Gastroesophageal sphincter (tissue), 4 donors: ENCODE measurements around the gene CXXC1. TPM values are rescaled to one million over a fixed set of nuclear protein-coding genes. Genes with fewer than 3 reads are reported as not detected.
A peak's percentile ranks its signal among the peaks of the same experiment; 100 is the strongest.

Experiments used
- ATAC-seq: fragments of 150-250 bp; one replicate; pipeline ENCODE4 v1.9.1; 2016; ENCODE audit warnings: mild to moderate bottlenecking, moderate library complexity
- H3K27ac ChIP-seq, 4 donors: fragments of 200-600 bp; sonication (generic) in 3 of 4; 1 replicate in 3 of 4; 2 replicates in 1 of 4; pipeline ENCODE4 v1.5.1; 2016 to 2019
- H3K27me3 ChIP-seq: fragments of 200-600 bp; sonication (generic); one replicate; pipeline ENCODE4 v1.5.1; 2019
- H3K36me3 ChIP-seq, 2 donors: fragments of 200-600 bp; sonication (generic); one replicate each; pipeline ENCODE4 v1.5.1; 2019; ENCODE audit warnings: control low read depth in 1 of 2
- H3K4me1 ChIP-seq, 3 donors: fragments of 200-600 bp; sonication (generic); 1 replicate in 2 of 3; 2 replicates in 1 of 3; pipeline ENCODE4 v1.5.1; 2016 to 2019; ENCODE audit warnings: control low read depth in 2 of 3
- H3K4me3 ChIP-seq, 2 donors: fragments of 200-600 bp; sonication (generic); one replicate each; pipeline ENCODE4 v1.5.1; 2019; ENCODE audit warnings: mild to moderate bottlenecking in 1 of 2, moderate library complexity in 1 of 2
- H3K9me3 ChIP-seq, 3 donors: fragments of 200-600 bp; sonication (generic); one replicate each; pipeline ENCODE4 v1.5.1; 2017 to 2019; ENCODE audit warnings: control low read depth in 2 of 3
- EP300 ChIP-seq: sonication (generic); formaldehyde crosslinking; IDR thresholded peaks from one replicate; pipeline ENCODE4 v1.6.1; 2017; ENCODE audit warnings: antibody characterized with exemption, mild to moderate bottlenecking
- POLR2A ChIP-seq, 2 donors: fragments of 450-650 bp; IDR thresholded peaks; one replicate each; pipeline ENCODE4 v1.6.1; 2017; ENCODE audit warnings: antibody characterized with exemption in 2 of 2, mild to moderate bottlenecking in 2 of 2, moderate library complexity in 1 of 2
- POLR2AphosphoS5 ChIP-seq: sonication (generic); formaldehyde crosslinking; IDR thresholded peaks from one replicate; pipeline ENCODE4 v1.6.1; 2017; ENCODE audit warnings: antibody characterized with exemption
- WGBS, 2 donors: methylation state at CpG; one replicate each; pipeline ENCODE4 v1.1.5; 2018; ENCODE audit warnings: low coverage in 1 of 2; 5-methylcytosine and 5-hydroxymethylcytosine counted together
- total RNA-seq, 4 donors: library from RNA; depleted of rRNA; stranded (reverse); fragments of >200 nt; gene quantifications; one replicate each; pipeline ENCODE4 v1.1.0, GENCODE V29; 2016
- TF ChIP-seq, protein P1 (sequence below), 4 experiments: fragments of 200-600 bp in 2 of 4; fragments of 450-650 bp in 2 of 4; sonication (generic) in 1 of 4; IDR thresholded peaks; one replicate each; pipeline ENCODE4 v1.5.1; 2017 to 2019; ENCODE audit warnings: antibody characterized with exemption in 4 of 4, mild to moderate bottlenecking in 2 of 4, moderate library complexity in 2 of 4

CXXC1 gene
- 10 to 100 TPM; 44.4 to 54.9 (median 51.5) TPM for total RNA-seq

DNA sequence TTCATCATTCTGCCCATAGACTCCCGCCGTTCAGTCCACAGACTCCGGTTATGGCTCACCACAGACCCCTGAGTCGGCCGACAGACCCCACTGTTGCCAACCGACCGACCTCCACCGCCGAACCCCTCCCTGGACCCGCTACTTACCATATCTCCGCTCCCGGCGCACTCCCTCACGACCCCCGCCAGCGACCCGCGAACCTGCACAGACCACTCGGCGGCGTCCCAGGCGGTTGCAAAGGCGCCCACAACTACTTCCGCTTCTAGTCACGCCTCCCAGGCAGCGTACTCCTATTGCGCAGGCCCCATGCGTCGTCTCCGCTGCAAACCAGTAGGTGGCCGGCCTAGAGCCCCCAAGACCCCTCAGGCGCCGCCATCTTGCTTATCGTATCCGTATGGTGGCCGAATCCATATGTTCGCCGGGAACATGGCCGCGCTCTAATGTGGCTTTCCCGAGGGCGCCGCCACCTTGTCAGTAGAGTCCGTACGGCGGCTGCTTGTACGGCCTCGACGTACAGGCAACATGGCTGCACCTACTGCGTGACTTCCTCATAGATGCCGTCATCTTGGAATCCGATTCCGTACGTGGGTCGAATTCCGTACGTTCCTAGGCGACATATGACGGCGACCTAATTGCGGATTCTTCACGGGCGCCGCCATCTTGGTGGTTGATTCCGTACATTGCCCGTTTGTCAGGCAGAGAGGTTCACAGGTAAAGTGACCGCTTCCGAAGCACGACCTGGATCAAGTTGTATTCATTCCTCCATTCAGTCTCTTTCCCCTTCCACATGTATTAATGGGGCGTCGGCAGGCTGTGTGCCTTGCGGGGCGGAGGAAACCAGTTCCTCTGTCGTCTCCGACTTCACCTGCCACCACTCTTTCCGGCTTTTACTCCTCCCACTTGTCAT, at the start of gene CXXC1:
Gene CXXC1 (minus strand): TSS at position 252 of the 907 bp plus-strand sequence. CDS start 103 bp downstream, at position 149.
- 0% methylated on average over 9 to 35 of the region's 76 CpGs for WGBS, 2 donors
- peak within 1 kb of the TSS; percentile 52 to 77 for H3K4me3 ChIP-seq
- ATAC-seq: peak; percentile 96
- peaks cover 0 to 20% (median 0%) of the 10 kb centered on the region in 3 donors for H3K4me1 ChIP-seq
- H3K27me3 ChIP-seq: no peaks in the 10 kb centered on the region
- TF ChIP-seq POLR2A (IDR thresholded peaks at IDR 0.05) (peak in 1 of 2 donors; percentile 32), EP300 (no peak), POLR2AphosphoS5 (peak; percentile 82)
- TF ChIP-seq, protein P1, sequence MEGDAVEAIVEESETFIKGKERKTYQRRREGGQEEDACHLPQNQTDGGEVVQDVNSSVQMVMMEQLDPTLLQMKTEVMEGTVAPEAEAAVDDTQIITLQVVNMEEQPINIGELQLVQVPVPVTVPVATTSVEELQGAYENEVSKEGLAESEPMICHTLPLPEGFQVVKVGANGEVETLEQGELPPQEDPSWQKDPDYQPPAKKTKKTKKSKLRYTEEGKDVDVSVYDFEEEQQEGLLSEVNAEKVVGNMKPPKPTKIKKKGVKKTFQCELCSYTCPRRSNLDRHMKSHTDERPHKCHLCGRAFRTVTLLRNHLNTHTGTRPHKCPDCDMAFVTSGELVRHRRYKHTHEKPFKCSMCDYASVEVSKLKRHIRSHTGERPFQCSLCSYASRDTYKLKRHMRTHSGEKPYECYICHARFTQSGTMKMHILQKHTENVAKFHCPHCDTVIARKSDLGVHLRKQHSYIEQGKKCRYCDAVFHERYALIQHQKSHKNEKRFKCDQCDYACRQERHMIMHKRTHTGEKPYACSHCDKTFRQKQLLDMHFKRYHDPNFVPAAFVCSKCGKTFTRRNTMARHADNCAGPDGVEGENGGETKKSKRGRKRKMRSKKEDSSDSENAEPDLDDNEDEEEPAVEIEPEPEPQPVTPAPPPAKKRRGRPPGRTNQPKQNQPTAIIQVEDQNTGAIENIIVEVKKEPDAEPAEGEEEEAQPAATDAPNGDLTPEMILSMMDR (IDR thresholded peaks at IDR 0.05): peak in 3 of 4 experiments; percentile 57 to 72 (median 67)
- H3K27ac ChIP-seq: peak within 1 kb of the TSS; percentile 61 to 96 (median 90)
- H3K36me3 ChIP-seq: peaks cover 0 to 34% of the 10 kb centered on the region in 2 donors
- H3K9me3 ChIP-seq: no peaks in the 10 kb centered on the region

DNA sequence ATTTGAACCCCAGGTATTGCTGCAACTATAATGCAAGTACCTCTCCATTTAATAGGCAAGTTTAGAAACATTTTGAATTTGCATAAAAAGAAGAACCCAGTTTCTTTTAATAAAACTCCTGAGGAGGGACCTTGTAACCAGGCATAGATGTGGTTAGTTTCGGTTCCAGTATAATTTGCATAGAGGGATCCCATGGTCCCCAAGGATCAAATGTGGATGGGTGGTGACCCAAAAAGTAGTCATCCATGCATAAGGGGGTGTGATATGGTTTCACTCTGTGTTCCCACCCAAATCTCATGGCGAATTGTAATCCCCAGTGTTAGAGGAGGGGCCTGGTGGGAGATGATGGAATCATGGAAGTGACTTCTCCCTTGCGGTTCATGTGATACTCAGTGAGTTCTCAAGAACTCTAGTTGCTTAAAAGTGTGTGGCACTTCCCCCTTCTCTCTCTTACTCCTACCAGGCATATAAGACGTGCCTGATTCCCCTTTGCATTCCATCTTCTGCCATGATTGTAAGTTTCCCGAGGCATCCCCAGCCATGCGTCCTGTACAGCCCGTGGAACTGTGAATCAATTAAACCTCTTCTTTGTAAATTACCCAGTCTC, 47.2 kb upstream of the CXXC1 start:
- H3K4me1 ChIP-seq: no peaks in the 10 kb centered on the region
- no peaks in the 10 kb centered on the region for H3K36me3 ChIP-seq
- peaks cover 0 to 4% (median 0%) of the 10 kb centered on the region in 3 donors for H3K9me3 ChIP-seq
- H3K27ac ChIP-seq: no peak overlapping the region
- no peak overlapping the region for H3K4me3 ChIP-seq
- 64 to 73% methylated on average over 5 to 7 of the region's 7 CpGs for WGBS, 2 donors
- H3K27me3 ChIP-seq: no peaks in the 10 kb centered on the region
- TF ChIP-seq POLR2A (IDR thresholded peaks at IDR 0.05): no peak
- TF ChIP-seq EP300: no peak
- TF ChIP-seq, protein P1 (IDR thresholded peaks at IDR 0.05): no peak
- TF ChIP-seq POLR2AphosphoS5: no peak
- ATAC-seq: no peak

DNA sequence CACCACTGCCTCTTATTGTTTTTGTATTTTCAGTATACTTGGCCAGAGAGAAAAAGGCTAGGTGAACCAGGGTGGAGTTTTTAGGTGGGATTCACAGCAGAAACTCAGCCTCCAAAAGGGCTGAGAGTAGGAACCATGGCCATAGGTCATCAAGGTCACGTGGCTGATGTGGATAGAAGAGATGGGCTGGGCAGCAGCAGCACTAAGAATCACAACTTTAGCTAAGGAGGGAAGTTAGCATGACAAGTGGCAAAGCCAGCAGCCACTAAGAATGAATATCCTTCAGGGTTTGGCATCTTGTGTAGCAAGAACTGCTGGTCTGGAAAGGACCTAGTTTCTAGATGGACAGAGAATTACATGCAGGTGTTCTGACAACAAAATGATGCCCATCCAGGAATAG, 44.2 kb upstream of the CXXC1 start:
- Histone ChIP-seq H3K4me3 (no peak overlapping the region), H3K4me1 (no peaks in the 10 kb centered on the region), H3K9me3 (peaks cover 0 to 4% (median 0%) of the 10 kb centered on the region in 3 donors), H3K27ac (no peak overlapping the region), H3K27me3 (no peaks in the 10 kb centered on the region), H3K36me3 (no peaks in the 10 kb centered on the region)
- no peak for TF ChIP-seq POLR2A (IDR thresholded peaks at IDR 0.05)
- TF ChIP-seq EP300: no peak
- no peak for TF ChIP-seq POLR2AphosphoS5
- TF ChIP-seq, protein P1 (IDR thresholded peaks at IDR 0.05): no peak
- ATAC-seq: no peak
- 88 to 100% methylated on average over 1 of the region's 1 CpG for WGBS, 2 donors

DNA sequence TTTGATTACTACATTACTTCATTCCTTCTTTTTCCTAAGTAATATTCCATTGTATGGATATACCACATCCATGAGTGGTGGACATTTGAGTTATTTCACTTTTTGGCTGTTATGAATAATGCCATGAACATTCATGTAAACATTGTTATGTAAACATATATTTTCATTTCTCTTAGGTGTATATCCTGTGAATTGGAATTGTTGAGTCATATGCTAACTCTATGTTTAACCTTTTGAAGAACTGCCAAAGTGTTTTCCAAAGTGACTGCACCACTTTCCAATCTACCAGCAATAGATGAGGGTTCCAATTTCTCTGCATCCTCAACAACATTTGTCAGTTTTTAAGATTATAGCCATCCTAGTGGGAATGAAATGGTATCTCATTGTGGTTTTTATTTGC, 42.7 kb upstream of the CXXC1 start:
- no peaks in the 10 kb centered on the region for H3K36me3 ChIP-seq
- H3K27ac ChIP-seq: no peak overlapping the region
- H3K4me1 ChIP-seq: no peaks in the 10 kb centered on the region
- ATAC-seq: no peak
- H3K27me3 ChIP-seq: no peaks in the 10 kb centered on the region
- TF ChIP-seq POLR2AphosphoS5 (no peak), EP300 (no peak), POLR2A (IDR thresholded peaks at IDR 0.05) (no peak)
- TF ChIP-seq, protein P1 (IDR thresholded peaks at IDR 0.05): no peak
- H3K4me3 ChIP-seq: no peak overlapping the region
- H3K9me3 ChIP-seq: peaks cover 0 to 4% (median 0%) of the 10 kb centered on the region in 3 donors
